Stomach smooth muscle (tissue), 2 donors: Measurements from ENCODE around the gene ESR1.

ENCODE experiments used
- H3K27ac ChIP-seq: one replicate; pipeline ENCODE4 v1.7.0; 2013; ENCODE audit warnings: mild to moderate bottlenecking, low read length, inconsistent platforms
- H3K27me3 ChIP-seq, 2 donors: one replicate each; pipeline ENCODE4 v1.7.0; 2013; ENCODE audit warnings: low read length in 2 of 2; ENCODE audit not compliant: insufficient read depth in 2 of 2, control insufficient read depth in 1 of 2
- H3K36me3 ChIP-seq, 2 donors: one replicate each; pipeline ENCODE4 v1.7.0; 2013; ENCODE audit warnings: low read length in 2 of 2; ENCODE audit not compliant: control insufficient read depth in 2 of 2, insufficient read depth in 2 of 2
- H3K4me1 ChIP-seq: one replicate; pipeline ENCODE4 v1.7.0; 2013; ENCODE audit warnings: low read length; ENCODE audit not compliant: control insufficient read depth, insufficient read depth
- H3K4me3 ChIP-seq, 2 donors: one replicate each; pipeline ENCODE4 v1.7.0; 2013; ENCODE audit warnings: low read length in 2 of 2
- H3K9ac ChIP-seq, 2 donors: one replicate each; pipeline ENCODE4 v1.7.0; 2013; ENCODE audit warnings: low read length in 2 of 2, mild to moderate bottlenecking in 1 of 2
- H3K9me3 ChIP-seq, 2 donors: one replicate each; pipeline ENCODE4 v1.7.0; 2013; ENCODE audit warnings: low read length in 2 of 2; ENCODE audit not compliant: control insufficient read depth in 2 of 2
- donor health status: healthy.
- donor health status: Pancreatic carcinoma.

ESR1 gene

DNA sequence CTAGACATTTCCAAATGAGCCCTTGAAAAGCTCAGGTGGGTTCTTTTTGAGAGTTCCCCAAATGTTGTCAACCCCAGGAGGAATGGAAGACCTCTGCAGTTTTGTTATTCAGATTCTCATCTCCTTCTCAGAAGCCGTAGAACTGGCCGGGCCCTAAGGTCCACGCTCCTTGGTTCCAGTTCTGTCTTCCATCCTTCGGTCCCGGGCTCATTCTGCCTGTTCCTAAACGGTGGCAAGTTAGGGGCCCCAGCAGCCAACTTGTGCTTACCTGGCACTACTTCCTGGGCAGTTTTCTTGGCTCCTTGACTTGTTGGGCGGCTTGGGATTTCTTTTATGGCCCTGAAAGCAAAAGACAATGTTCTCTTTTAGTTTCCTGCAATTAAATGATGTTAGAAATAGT lies 6.4 kb downstream of the ESR1 start:
- no peaks in the 10 kb centered on the region for H3K36me3 ChIP-seq
- H3K4me3 ChIP-seq: no peak overlapping the region
- no peak overlapping the region for H3K9ac ChIP-seq

GRCh38 chr6:151814614-151815013 lies 7.1 kb downstream of the ESR1 start:
- no peak overlapping the region for H3K9ac ChIP-seq
- H3K27me3 ChIP-seq: peaks cover 0 to 3% of the 10 kb centered on the region in 2 donors
- no peak overlapping the region for H3K27ac ChIP-seq
- H3K4me1 ChIP-seq: no peaks in the 10 kb centered on the region
- H3K4me3 ChIP-seq: no peak overlapping the region
- no peaks in the 10 kb centered on the region for H3K9me3 ChIP-seq
- no peaks in the 10 kb centered on the region for H3K36me3 ChIP-seq

More for the DNA sequence above, 6.4 kb downstream of the ESR1 start:
- H3K4me1 ChIP-seq: peaks cover 3% of the 10 kb centered on the region
- no peaks in the 10 kb centered on the region for H3K9me3 ChIP-seq
- no peak overlapping the region for H3K27ac ChIP-seq
- H3K27me3 ChIP-seq: peaks cover 7 to 8% of the 10 kb centered on the region in 2 donors

- H3K36me3 ChIP-seq: no peaks in the 10 kb centered on the region
- no peak overlapping the region for H3K27ac ChIP-seq
- H3K4me3 ChIP-seq: no peak overlapping the region
- H3K4me1 ChIP-seq: no peaks in the 10 kb centered on the region
- H3K27me3 ChIP-seq: no peaks in the 10 kb centered on the region
- no peak overlapping the region for H3K9ac ChIP-seq
- no peaks in the 10 kb centered on the region for H3K9me3 ChIP-seq
Measured at GRCh38 chr6:151822252-151823111, 15.0 kb downstream of the ESR1 start.

DNA sequence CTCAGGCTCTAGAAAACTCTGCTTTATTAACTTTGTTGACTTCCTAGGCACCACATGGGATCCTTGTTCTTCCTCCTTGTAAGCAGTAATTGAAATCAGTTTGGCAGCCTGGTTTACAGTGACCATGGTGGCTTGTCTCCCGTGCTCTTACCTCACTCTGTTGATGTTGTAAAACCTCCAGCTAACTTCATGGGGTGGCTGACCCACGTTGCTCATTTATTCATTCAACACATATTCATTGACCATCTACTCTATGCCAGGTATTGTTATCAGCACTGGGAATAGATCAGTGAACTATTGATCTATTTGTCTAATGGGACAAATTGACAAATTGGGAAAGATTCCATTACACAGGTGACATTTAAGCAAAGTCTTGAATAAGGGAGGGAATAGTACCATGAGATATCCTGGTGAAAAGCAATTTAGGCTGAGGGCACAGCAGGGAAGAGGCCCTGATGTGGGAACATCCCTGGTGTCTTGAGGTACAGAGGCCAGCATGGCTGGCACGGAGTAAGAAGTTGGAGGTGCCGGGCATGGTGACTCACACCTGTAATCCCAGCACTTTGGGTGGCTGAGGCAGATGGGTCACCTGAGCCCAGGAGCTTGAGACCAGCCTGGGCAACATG lies 19.1 kb downstream of the ESR1 start:
- Histone ChIP-seq H3K9ac (no peak overlapping the region), H3K27me3 (no peaks in the 10 kb centered on the region), H3K36me3 (no peaks in the 10 kb centered on the region), H3K4me3 (no peak overlapping the region), H3K4me1 (no peaks in the 10 kb centered on the region), H3K27ac (no peak overlapping the region), H3K9me3 (no peaks in the 10 kb centered on the region)

DNA sequence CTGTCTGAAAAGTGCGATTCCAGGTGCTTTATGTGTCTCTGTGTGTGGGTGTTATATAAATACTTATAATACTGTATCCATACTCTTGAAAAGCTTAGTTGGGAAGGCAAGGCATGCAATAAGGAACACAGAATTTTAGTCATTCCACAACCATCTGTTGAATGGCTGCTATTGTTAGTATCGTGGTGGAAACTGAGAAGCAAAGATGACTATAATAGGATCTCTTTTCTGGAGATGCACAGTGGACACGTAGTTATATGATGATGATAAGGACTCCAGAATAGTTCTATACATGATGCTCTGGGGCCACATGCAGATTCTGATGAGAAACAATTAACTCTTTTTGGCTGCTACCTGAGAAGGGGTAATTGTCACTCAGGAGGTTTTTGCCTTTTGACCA lies 25.2 kb downstream of the ESR1 start:
- Histone ChIP-seq H3K9me3 (no peaks in the 10 kb centered on the region), H3K4me1 (no peaks in the 10 kb centered on the region), H3K4me3 (no peak overlapping the region), H3K27ac (no peak overlapping the region), H3K27me3 (no peaks in the 10 kb centered on the region), H3K36me3 (no peaks in the 10 kb centered on the region), H3K9ac (no peak overlapping the region)

DNA sequence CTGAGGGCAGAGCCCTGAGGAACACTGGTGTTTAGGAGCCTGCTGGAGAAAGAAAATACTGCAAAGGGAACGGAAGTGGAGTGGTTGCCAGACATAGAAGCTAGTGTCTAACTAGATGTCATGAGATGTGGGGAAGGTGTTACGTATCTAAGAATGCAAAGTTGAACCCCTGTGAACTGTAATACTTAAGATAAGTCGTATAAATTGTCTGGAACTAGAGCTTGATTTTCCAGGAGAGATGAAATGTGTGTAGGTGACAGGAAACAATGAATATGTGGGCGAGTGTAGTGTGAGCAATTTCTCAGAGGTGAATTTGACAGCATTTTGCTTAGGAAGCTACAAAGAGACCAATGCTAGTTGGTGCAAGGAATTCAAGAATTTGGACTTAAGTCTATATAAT lies 27.9 kb downstream of the ESR1 start:
- no peaks in the 10 kb centered on the region for H3K9me3 ChIP-seq
- H3K9ac ChIP-seq: no peak overlapping the region
- no peak overlapping the region for H3K27ac ChIP-seq
- H3K27me3 ChIP-seq: peaks cover 0 to 2% of the 10 kb centered on the region in 2 donors
- no peaks in the 10 kb centered on the region for H3K36me3 ChIP-seq
- H3K4me1 ChIP-seq: no peaks in the 10 kb centered on the region
- no peak overlapping the region for H3K4me3 ChIP-seq

- Histone ChIP-seq H3K36me3 (no peaks in the 10 kb centered on the region), H3K9ac (no peak overlapping the region), H3K9me3 (no peaks in the 10 kb centered on the region), H3K27me3 (peaks cover 0 to 2% of the 10 kb centered on the region in 2 donors), H3K27ac (no peak overlapping the region), H3K4me3 (no peak overlapping the region), H3K4me1 (no peaks in the 10 kb centered on the region)
Measured at GRCh38 chr6:151837223-151837622, 29.7 kb downstream of the ESR1 start.

- Histone ChIP-seq H3K27me3 (peaks cover 0 to 2% of the 10 kb centered on the region in 2 donors), H3K9ac (no peak overlapping the region), H3K4me1 (no peaks in the 10 kb centered on the region), H3K27ac (no peak overlapping the region), H3K36me3 (no peaks in the 10 kb centered on the region), H3K9me3 (peaks cover 0 to 2% of the 10 kb centered on the region in 2 donors), H3K4me3 (no peak overlapping the region)
Measured at GRCh38 chr6:151842816-151843215, 35.3 kb downstream of the ESR1 start.

GRCh38 chr6:151847064-151847463 lies 39.6 kb downstream of the ESR1 start:
- H3K9me3 ChIP-seq: peaks cover 0 to 2% of the 10 kb centered on the region in 2 donors
- no peak overlapping the region for H3K9ac ChIP-seq
- no peaks in the 10 kb centered on the region for H3K36me3 ChIP-seq
- no peak overlapping the region for H3K27ac ChIP-seq
- H3K4me3 ChIP-seq: no peak overlapping the region
- H3K27me3 ChIP-seq: no peaks in the 10 kb centered on the region
- H3K4me1 ChIP-seq: no peaks in the 10 kb centered on the region

- H3K9me3 ChIP-seq: no peaks in the 10 kb centered on the region
- H3K4me3 ChIP-seq: no peak overlapping the region
- no peaks in the 10 kb centered on the region for H3K36me3 ChIP-seq
- H3K4me1 ChIP-seq: no peaks in the 10 kb centered on the region
- H3K27me3 ChIP-seq: no peaks in the 10 kb centered on the region
- H3K27ac ChIP-seq: no peak overlapping the region
- no peak overlapping the region for H3K9ac ChIP-seq
Measured at GRCh38 chr6:151850479-151851003, 43.1 kb downstream of the ESR1 start.

- H3K27me3 ChIP-seq: no peaks in the 10 kb centered on the region
- H3K9ac ChIP-seq: no peak overlapping the region
- H3K27ac ChIP-seq: no peak overlapping the region
- H3K4me3 ChIP-seq: no peak overlapping the region
- no peaks in the 10 kb centered on the region for H3K4me1 ChIP-seq
- peaks cover 0 to 3% of the 10 kb centered on the region in 2 donors for H3K9me3 ChIP-seq
- H3K36me3 ChIP-seq: no peaks in the 10 kb centered on the region
Measured at GRCh38 chr6:151858294-151858693, 50.8 kb downstream of the ESR1 start.
